Measurements from ENCODE around the gene AMMECR1L.

DNA sequence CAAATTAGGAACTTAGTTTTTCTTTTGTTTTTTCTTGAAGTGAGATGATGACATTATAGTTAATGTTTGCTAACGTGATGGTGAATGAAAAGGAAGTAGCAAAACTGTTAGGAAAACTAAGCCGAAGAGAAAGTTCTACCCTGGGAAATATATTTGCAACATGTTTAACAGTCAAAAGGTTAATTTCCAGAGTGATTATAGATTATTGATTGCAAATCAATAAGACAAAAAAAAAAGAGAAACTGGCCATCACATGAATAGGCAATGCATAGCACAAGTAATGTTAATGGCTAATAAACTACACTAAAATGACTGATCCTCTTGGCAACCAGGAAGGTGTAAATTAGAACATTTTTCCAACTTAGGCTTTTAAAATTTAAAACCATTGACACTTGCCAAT lies 26.0 kb upstream of the AMMECR1L start:
- TF ChIP-seq, protein P1, sequence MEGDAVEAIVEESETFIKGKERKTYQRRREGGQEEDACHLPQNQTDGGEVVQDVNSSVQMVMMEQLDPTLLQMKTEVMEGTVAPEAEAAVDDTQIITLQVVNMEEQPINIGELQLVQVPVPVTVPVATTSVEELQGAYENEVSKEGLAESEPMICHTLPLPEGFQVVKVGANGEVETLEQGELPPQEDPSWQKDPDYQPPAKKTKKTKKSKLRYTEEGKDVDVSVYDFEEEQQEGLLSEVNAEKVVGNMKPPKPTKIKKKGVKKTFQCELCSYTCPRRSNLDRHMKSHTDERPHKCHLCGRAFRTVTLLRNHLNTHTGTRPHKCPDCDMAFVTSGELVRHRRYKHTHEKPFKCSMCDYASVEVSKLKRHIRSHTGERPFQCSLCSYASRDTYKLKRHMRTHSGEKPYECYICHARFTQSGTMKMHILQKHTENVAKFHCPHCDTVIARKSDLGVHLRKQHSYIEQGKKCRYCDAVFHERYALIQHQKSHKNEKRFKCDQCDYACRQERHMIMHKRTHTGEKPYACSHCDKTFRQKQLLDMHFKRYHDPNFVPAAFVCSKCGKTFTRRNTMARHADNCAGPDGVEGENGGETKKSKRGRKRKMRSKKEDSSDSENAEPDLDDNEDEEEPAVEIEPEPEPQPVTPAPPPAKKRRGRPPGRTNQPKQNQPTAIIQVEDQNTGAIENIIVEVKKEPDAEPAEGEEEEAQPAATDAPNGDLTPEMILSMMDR (IDR thresholded peaks at IDR 0.05), result no peak
- no peak for TF ChIP-seq POLR2A (IDR thresholded peaks at IDR 0.05)
